GM19395 (cell line): ENCODE measurements around the gene PLXDC1.

Experiments used
- ATAC-seq: cut with Tn5 transposase; IDR thresholded peaks from one replicate; pipeline ENCODE4 v1.9.1; 2021; ENCODE audit warnings: mild to moderate bottlenecking, moderate library complexity; ENCODE audit not compliant: unreplicated experiment

The PLXDC1 gene

DNA sequence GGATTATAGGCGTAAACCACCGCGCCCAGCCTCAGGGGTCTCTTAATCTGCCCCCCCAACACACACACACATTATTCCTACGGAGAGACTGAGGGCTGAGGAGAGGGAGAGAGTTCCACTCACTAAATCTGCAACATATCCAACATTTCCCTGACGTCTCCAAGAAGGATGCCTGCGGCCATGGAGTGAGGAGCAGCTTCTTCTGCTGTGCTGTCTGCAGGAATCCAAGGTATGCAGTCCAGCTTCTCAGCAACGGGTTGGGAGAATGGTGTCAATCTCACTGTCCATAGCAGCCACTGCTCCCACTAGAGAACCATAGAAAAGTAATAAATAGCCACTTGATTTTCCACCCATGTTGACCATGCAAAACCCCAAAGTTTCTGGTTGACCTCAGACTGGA is 5.1 kb upstream of the PLXDC1 start:
- no peak for ATAC-seq

DNA sequence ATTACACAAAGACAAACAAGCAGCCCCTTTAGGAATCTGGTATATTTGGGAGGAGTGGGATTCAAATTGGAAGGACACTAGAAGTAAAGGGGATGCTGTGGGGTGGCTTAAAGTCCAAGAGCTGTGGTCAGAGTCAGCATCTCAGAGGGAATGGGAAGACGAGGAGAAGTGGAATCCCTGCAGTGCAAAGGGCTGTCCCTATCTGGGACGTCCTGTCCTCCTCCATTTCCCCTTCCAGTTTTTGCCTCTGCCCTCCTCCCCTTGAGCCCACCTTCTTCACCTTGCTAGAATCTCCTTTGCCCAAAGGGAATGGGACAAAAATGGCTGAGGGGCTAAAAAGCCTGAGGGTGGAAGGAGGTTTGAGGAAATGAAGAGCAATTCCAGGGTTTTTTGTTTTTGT is 4.2 kb upstream of the PLXDC1 start:
- no peak for ATAC-seq

DNA sequence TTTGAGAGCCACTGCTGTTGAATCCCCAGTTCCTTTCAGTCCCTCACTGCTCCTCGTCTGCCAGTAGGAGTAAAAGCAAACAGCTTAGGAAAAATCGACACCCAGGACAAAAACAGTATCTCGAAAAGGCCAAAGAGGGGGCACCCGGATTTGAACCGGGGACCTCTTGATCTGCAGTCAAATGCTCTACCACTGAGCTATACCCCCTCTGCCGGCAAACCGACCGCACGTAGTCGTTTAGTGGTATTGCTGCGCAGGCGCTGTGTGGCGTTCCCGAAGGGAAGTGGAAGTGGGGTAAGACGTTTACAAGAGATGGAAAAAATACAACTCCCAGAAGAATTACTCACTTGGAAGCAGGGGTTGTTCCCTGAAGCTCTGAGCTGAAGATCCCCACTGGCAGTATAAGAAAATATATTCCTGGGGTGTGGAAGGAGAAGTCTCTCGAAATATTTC is 2.2 kb upstream of the PLXDC1 start:
- ATAC-seq = peak; percentile 64

DNA sequence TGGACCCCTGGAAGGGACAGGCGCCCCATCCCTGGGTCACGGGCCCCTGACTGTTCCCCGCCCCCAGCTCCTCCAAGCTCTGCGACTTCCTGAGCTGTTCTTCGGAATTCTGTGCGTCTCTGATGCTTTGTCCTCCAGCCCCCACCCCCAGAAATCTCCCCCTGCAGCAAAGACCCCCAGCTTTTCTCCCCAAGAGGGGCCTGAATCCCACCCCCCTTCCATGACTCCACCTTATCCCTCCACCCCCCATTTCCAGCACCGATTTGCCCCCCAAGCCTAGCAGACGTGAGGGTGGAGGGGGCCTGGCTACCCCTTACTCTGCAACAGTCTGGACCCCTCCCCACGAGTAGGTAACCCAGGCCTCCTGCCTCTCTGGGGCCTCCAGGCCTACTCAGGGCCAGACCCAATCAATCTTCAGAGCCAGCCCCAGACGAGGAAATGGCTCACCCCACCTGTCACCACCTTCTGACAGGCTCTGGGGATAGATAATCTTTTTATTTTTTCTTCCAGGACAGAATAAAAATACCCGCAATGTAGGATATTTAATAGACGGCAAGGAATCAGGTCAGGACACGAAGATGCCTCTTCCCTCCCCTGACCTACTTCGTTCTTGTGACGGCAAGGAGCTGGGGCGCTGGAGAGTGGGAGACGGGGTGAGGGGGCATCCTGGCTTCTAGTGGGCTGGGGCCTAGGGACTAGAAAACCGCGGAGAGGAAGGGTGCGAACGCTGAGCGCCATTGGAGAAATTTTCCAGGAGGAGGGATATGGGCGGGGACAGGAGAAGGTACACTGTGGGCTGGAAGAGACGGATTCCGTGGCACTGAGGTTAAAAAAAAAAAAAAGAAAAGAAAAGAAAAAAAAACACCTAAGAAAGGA is 744 bp upstream of the PLXDC1 start:
- ATAC-seq = no peak

DNA sequence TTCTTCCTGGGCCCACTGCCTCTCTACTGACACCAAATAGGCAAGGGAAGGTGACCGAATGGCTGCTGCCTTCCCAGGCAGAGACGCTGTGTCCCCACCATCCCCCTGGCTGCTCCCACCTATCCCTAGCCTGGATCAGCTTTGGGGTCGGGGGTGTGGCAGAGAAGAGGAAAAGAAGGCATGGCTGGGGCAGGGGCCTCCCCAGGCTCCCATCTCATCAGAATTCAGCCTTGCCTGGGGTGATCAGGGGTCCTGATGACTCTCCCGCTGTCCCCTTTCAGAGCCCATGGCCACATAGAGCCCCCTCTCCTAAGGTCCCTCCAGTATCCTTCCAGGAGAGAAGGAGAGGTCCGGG is 665 bp downstream of the PLXDC1 start:
- ATAC-seq = no peak

DNA sequence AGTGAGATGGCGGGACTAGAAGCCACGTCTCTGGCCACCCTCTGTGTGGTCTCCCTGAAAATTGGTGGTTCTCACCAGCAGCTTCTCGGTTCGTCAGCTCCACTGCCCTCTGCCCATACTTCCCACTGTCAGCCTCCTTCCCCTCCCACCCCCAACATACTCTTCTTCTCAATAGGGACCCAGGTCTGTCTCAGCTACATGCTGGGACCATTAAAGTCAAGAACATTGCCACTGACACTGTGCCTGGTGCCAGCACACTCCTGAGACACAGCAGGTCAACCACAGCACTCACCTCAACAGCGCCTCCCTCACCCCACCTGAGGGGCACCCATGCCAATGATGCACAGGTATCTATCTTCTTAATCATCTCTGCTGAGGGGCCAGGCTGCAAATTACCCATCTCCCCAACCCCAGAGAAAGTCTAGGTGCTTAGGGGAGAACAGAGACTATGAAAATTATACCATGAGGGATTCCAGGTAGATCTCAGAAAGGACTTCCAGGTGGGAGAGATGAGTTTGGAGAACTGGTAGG is 1.3 kb downstream of the PLXDC1 start:
- ATAC-seq = no peak

DNA sequence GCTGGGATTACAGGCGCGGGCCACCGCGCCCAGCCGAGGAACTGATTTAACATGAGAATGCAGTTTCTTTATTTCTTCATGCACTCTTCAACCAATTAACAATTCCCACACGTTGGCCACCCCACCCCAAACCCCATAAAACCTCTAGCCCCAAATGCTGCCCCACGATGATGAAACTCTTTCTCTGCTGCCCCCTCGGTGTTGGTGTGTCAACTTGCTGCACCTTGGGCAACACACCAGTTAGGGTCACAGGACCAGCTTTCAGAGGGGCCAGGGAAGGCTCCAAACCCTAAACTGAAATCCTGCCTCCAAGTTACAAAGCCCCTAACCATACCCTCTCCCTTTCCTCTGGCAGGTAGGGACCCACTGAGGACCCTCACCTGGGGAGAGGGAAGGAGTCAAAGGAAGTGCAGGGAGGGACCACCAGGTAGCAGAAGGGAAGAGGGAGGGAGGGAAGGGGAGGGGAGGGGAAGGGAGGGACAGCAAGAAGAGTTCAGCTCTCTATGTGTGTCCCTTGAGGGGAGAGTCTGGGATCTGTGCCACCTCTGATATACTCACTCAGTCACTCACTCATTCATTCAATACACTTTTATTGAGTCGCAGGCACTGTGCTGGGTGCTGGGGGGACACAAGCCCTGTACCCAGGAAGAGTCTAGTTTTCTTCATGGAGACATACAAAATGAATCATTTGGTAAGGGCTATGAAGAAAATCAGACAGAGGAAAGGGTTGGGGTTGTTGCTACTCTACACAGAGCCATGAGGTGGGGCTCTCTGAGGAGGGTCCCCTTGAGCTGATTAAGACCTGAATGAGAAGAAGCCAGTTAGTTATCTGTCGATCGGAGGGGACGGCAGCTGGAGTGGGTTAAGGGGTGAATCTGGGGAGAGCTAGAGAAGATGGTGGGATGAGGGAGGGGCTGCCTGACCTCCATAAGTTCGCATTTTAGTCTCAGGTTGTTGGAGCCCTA is 3.9 kb downstream of the PLXDC1 start:
- ATAC-seq = no peak

DNA sequence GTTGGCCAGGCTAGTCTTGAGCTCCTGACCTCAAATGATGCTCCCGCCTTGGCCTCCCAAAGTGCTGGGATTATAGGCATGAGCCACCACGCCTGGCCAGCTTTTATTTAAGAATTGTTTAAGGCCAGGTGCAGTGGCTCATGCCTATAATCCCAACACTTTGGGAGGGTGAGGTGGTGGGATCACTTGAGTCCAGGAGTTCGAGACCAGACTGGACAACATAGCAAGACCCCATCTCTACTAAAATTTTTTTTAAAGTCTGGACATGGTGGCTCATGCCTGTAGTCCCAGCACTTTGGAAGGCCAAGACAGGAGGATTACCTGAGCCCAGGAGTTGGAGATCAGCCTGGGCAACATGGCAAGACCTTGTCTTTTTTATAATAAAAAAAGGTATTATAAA is 5.2 kb downstream of the PLXDC1 start:
- ATAC-seq = no peak

DNA sequence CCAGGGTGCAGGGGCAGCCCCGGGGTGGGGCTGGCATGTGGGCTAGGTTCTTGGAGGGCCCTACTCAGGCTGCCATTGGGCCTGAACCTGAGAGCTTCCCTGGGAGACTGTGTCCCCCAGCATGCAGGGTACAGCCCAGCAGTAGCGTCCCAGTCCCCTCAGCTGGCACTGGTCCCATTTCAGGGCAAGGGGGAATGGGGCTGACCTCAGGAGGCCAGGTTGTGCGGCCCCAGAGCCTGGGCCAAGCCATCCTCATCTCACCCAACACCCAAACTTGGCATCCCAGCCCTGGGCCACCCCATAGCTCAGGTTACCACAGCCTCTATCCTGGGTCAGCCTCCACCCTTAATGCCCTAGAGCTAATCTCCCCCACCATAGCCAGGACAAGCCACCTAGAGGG is 6.3 kb downstream of the PLXDC1 start:
- no peak for ATAC-seq

DNA sequence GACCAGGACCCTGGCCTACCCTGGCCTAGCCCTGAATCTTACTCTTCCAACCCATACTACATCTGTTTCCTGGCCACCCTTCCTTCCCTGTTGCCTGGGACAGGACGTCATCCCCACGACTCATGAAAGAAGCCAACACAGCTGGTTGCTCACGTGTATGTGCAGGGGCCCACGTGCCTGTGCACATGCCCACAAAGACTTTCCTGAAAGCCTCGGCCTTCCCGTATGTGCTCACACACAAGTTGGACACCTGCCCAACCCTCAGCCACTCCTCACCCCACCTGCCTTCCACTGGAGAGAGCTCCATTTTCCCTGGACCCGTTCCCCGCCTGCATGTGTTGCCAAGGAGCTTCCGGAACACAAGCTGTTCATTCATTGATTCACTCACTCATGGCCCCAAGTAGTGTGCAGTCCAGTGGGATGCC is 7.0 kb downstream of the PLXDC1 start:
- ATAC-seq = no peak

DNA sequence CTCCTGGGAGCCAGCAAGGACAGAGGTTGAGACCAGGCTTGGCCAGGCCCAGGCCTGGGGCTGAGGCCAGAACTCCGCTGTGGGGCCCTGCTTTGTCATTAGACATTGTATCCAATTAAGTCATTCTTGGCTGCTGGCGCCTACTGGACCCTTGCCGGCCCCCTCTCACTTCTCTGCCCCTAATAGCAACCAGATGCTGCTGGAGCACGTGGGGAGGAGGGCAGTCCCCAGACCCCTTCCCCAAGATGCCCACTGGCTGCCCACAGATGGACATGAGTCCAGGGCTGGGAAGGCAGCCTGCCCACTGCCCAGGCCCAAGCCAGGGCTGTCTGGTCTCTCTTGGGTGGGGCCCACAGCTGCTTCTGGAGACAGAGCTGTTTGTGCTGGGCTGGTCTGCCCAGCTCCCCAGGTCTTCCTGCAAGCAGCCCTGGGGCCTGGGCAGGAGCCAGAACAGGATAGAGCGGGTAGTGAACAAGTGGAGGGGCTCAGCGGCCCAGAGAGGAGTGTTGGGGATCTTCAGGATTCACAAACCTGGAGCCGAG is 7.8 kb downstream of the PLXDC1 start:
- ATAC-seq = no peak

DNA sequence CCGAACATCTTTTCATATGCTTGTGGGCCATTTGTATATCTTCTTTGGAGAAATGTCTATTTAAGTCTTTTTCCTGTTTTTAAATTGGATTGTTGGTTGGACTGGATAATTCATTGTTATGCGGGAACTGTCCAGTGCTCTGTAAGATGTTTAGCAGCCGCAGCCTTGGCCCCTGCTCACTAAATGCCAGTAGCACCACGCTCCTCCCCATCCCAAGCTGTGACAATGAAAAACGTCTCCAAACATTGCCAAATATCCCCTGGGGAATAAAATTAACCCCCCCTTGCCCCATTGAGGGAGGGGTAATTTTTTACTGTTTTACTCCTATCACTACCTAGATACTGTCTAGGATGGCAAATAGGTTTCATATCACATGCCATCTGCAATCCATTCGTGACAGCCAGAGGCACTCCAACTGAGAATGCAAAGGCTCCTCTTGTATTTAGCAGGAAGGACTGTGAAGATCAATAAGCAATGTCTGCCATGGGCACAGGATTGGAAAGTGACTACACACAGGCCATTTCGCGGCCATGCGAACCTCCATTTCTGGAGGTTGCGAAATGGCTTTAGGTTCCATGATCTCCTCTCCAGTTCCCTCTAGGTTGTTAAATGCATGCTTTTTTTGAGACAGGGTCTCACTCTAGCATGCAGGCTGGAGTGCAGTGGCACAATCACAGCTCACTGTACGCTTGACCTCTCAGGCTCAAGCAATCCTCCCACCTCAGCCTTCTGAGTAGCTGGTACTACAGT is 9.3 kb downstream of the PLXDC1 start:
- no peak for ATAC-seq

DNA sequence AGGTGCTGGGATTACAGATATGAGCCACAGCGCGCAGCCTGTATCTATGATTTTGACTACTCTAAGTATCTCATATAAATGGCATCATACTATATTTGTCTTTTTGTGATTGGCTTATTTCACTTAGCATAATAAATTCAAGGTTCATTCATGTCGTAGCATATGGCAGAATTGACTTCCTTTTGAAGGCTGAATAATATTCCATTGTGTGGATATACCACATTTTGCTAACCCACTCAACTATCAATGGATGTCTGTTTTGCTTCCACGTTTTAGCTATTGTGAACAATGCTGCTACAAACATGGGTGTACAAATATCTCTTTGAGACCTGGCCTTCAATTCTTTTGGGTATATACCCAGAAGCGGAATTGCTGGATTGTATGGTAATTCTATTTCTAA is 10.1 kb downstream of the PLXDC1 start:
- ATAC-seq = no peak

DNA sequence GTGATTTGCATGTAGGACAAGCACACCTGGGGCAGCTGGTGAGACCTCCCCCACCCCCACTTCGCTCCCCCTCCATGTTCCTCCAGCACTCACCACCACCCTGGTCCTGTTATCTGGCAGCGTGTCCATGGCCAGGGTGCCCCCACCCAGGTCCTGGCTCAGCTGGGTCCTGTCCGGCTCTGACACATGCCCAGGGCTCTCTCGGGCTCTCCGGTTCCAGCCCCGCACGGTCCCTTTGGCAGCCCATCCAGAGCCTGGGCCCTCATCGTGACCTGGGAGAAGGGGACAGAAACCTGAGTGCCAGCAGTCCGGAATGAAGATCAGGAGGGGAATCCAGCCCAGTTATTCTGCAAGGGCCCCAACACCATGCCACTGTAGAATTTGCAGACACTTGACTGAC is 11.9 kb downstream of the PLXDC1 start:
- no peak for ATAC-seq

DNA sequence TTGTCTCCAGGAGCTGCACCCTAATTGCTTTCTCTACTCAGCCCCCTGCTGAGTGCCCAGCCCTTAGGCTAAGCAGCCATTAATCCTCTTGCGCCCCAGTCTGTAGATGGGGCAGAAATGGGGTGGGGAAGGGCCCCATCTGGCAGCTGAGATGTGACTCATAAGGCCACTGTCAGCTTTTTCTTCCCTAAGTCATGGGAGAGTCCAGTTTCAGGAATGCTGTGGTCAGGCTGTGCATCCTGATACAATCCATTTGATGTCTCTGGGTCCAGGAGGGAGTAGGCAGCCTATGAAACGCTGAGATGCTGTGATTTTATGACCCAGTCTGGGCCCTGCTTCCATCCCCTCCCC is 12.3 kb downstream of the PLXDC1 start:
- no peak for ATAC-seq

DNA sequence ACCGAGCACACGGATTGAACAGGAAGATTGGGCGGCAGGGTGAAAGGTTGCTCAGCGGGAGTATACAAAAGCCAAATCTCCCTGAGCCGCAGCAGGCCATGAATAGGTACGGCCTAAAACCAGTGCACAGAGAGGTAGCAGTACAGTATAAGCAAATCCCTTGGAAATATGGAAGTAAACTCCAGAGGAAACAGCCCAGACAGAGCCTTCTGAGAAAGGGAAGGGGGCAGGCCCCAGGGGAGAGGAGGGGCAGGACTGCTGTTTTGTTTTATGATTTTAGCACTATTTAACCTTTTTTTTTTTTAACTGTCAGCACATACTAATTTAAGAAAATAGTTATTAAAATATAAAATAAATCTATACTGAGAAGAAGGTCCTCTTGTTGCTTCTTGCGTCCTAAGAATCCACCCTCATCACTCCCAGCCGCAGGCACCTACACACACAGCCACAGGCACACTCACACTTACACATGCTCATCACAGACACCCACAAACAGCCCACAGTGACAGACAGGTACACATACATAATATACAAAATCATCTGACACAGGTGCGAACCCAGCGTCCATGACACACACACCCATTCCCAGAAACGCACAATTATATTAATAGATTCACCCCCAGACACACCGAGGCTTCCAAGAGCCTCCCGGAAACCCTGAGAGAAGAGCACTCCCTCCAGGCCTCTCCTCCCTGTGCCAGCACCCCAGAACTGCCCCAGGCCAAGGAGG is 12.8 kb downstream of the PLXDC1 start:
- ATAC-seq = no peak

DNA sequence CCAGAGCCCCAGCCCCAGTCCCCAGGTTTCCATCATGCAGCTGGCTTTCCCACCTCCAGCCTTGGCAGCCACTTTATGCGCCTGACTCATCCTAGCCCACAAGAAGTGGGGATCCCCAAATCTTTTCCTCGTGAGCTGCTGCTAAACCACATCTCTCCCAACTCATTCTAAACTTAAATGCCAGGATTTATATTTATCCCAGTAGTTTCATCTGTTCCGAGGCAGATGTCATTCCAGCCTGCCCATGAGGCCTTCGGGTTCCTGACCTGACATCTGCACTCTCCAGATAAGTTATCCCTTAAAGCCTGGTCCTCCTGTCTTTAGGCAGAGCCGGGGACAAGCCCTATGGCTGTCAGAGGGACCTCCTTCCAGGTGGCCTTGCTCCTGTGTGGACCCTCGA is 16.6 kb downstream of the PLXDC1 start:
- ATAC-seq = no peak

DNA sequence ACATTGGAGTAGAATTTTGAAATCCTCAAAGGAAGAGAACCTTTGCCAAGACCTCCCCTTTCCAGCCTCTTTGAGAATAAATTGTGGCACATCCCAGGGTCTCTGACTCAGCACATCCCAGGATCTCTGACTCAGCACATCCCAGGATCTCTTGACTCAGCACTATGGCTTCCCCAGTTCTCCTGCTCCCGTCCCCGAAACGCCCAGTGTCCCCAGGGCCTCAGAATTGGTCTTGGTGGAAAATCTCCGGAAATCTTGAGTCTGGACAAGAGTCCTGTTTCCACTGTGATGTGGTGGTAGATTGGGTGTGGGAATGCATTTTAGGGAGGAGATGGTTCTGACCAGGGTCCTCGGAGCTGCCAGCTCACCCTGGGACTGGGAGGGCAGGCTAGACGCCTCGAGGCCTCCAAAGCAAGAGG is 19.2 kb downstream of the PLXDC1 start:
- no peak for ATAC-seq

DNA sequence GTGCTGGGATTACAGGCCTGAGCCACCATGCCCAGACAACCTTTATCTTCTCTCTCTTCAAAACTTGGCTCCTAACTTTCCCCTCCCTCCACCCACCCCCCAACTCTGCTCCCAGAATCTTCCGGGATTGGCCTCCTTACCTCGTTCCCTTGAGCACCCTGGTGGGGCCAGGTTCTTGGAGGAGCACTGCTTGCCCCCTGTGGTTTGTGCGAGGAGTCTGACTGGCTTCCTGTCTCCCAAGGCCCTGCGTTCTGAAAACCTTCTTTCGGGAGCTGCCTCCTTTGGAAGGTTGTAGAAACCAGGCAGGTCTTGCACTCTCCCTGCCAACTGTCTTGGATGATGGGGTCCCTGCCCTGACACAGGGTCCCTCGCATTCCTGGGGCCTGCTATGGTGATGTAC is 19.8 kb downstream of the PLXDC1 start:
- no peak for ATAC-seq

DNA sequence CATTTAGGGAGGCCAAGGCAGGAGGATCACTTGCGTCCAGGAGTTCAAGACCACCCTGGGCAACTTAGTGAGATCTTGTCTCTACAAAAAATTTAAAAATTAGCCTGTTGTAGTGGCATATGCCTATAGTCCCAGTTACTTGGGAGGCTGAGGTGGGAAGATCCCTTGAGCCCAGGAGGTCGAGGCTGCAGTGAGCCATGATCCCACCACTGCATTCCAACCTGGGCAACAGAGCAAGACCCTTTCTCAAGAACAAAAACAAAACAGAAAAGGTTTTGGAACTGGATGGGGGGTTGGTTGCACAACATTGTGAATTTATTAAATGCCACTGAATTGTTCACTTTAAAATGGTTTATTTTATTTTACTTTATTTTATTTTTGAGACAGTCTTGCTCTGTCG is 21.2 kb downstream of the PLXDC1 start:
- ATAC-seq = no peak
